Activated T-helper 2 cell treated with anti-CD3 and anti-CD28 coated beads, Interferon-gamma antibody, Interleukin-2, Interleukin-4, amounts not matched to agents 10 μg/mL and 5 μg/mL and 100 μg/mL, durations not matched to agents 14 hours and 24 hours and 36 hours (primary cell): Measurements from ENCODE around the gene SPATS1. TPM values are rescaled to one million over a fixed set of nuclear protein-coding genes. Genes with fewer than 3 reads are reported as not detected.
"Not testable (repeated sequence)": the region's sequence is repeated elsewhere in the genome, so short reads cannot be mapped to it uniquely, and the experiment has no call there.

Source experiments
- DNase-seq: peaks from one replicate; pipeline ENCODE4 v3.0.0; 2021; ENCODE audit warnings: low spot score
- H3K27ac Mint-ChIP-seq: one replicate; pipeline ENCODE4 v1.8.0; 2021; ENCODE audit warnings: mixed read lengths
- H3K27me3 Mint-ChIP-seq: one replicate; pipeline ENCODE4 v1.8.0; 2021; ENCODE audit warnings: low read depth, mixed read lengths
- H3K36me3 Mint-ChIP-seq: one replicate; pipeline ENCODE4 v1.8.0; 2021; ENCODE audit warnings: low read depth, mixed read lengths
- H3K4me1 Mint-ChIP-seq: one replicate; pipeline ENCODE4 v1.8.0; 2021; ENCODE audit warnings: low read depth, mixed read lengths
- H3K4me3 Mint-ChIP-seq: one replicate; pipeline ENCODE4 v1.8.0; 2021; ENCODE audit warnings: low read depth, mild to moderate bottlenecking, moderate library complexity, mixed read lengths
- H3K9me3 Mint-ChIP-seq: one replicate; pipeline ENCODE4 v1.8.0; 2021; ENCODE audit warnings: mixed read lengths
- intact Hi-C: fragments of 100-400 bp; cut with micrococcal nuclease; formaldehyde crosslinking; loops from one replicate; pipeline ENCODE4 v1.15.1; 2023
- total RNA-seq: library from RNA; stranded (reverse); gene quantifications from 2 replicates; pipeline ENCODE4 v1.2.3, GENCODE V29; 2022

Gene SPATS1
- total RNA-seq, 1 donor from 2014 or later: not detected

DNA sequence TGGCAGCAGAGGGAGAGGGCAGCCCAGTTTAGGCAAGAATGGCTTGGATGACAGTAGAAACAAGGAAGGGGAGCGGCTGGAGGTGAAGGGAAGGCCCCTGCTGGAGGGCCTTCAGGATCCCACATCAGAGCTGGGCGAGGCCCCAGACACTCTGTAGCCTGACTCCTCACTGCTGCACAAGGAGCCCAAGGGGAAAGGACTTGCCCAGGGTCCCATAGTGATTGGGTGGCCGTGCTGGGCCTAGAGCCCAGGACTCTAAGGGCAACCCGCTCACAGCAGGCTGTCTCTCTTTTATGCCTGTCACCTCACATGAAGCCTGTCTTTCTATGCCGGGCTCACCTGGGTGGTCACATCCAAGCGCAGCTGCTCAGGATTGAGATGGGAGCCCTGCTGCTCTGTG is 38.6 kb upstream of the SPATS1 start:
- Mint-ChIP-seq H3K27ac (no peak overlapping the region), H3K4me3 (no peak overlapping the region), H3K4me1 (no peaks in the 10 kb centered on the region), H3K9me3 (no peaks in the 10 kb centered on the region), H3K27me3 (no peaks in the 10 kb centered on the region), H3K36me3 (peaks cover 61% of the 10 kb centered on the region)
- intact Hi-C loops: loop anchor here (2.0 kb wide), 1 partner anchor 35 kb away; no protein-coding TSS in a partner anchor
- no peak for DNase-seq

DNA sequence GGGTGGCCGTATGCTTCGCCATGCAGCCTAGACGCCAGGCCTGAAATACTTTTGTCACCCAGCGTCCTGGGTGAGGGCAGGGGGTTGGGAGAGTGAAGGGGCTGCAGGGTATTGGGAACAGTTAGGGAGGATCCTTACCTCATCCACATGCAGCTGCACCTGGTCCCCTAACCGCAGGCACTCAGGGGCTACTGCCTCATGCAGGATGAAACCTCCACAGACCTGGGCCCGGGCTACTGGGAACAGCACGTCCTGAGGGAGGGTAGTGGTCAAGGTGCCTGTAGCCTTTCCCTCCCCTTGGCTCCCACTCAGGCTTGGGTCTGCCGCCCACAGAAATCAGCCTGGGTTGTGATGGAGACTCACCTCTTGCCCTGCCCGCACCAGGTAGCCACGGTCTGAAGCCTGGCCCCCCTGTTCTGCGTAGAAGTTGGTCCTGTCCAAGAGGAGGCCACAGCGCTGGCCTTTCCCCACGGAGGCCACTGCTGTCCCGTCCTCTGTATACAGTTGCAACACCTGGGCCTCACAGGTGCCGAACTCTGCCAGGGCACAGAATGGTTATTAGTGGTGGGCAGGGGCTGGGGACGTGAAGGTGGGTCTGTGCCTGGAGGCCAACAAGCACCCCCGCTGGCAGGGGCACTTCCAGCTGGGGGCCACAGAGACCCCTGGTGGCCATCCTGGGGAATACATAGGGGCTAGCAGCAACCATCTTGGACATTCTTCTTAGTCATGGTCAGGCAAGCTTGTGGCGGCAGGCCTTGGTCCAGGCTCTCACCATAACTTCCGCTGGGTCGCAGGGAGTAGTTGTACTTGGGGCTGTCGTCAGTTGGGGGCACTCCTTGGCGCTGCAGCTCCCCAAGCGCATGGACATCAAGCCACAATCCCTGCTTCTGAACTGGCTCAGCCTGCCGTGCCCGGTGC is 37.9 kb upstream of the SPATS1 start:
- Mint-ChIP-seq H3K27me3 (no peaks in the 10 kb centered on the region), H3K4me1 (no peaks in the 10 kb centered on the region), H3K9me3 (no peaks in the 10 kb centered on the region), H3K27ac (no peak overlapping the region), H3K36me3 (peaks cover 62% of the 10 kb centered on the region), H3K4me3 (no peak overlapping the region)
- intact Hi-C loops: loop anchor here (2.0 kb wide), 1 partner anchor 36 kb away; no protein-coding TSS in a partner anchor
- DNase-seq: no peak

GRCh38 chr6:44305200-44305725 is 37.2 kb upstream of the SPATS1 start:
- peaks cover 67% of the 10 kb centered on the region for H3K36me3 Mint-ChIP-seq
- intact Hi-C loops: loop anchor here (2.0 kb wide), 1 partner anchor 36 kb away; no protein-coding TSS in a partner anchor
- no peak overlapping the region for H3K27ac Mint-ChIP-seq
- H3K4me3 Mint-ChIP-seq: no peak overlapping the region
- H3K4me1 Mint-ChIP-seq: no peaks in the 10 kb centered on the region
- no peak for DNase-seq
- H3K27me3 Mint-ChIP-seq: no peaks in the 10 kb centered on the region
- no peaks in the 10 kb centered on the region for H3K9me3 Mint-ChIP-seq

GRCh38 chr6:44306710-44307109 is 35.7 kb upstream of the SPATS1 start:
- H3K36me3 Mint-ChIP-seq: peaks cover 69% of the 10 kb centered on the region
- no peak overlapping the region for H3K4me3 Mint-ChIP-seq
- no peaks in the 10 kb centered on the region for H3K27me3 Mint-ChIP-seq
- intact Hi-C loops: no loop called here
- no peaks in the 10 kb centered on the region for H3K9me3 Mint-ChIP-seq
- H3K27ac Mint-ChIP-seq: no peak overlapping the region
- H3K4me1 Mint-ChIP-seq: peaks cover 3% of the 10 kb centered on the region
- no peak for DNase-seq

GRCh38 chr6:44307217-44307616 is 35.2 kb upstream of the SPATS1 start:
- Mint-ChIP-seq H3K27ac (no peak overlapping the region), H3K36me3 (peaks cover 67% of the 10 kb centered on the region), H3K9me3 (no peaks in the 10 kb centered on the region), H3K4me1 (peaks cover 7% of the 10 kb centered on the region), H3K27me3 (no peaks in the 10 kb centered on the region), H3K4me3 (no peak overlapping the region)
- DNase-seq: no peak
- intact Hi-C loops: no loop called here

- no peak overlapping the region for H3K4me3 Mint-ChIP-seq
- intact Hi-C loops: no loop called here
- H3K27ac Mint-ChIP-seq: no peak overlapping the region
- no peaks in the 10 kb centered on the region for H3K9me3 Mint-ChIP-seq
- DNase-seq: no peak
- H3K4me1 Mint-ChIP-seq: peaks cover 12% of the 10 kb centered on the region
- H3K27me3 Mint-ChIP-seq: no peaks in the 10 kb centered on the region
- peaks cover 51% of the 10 kb centered on the region for H3K36me3 Mint-ChIP-seq
Observed at GRCh38 chr6:44309092-44309491, 33.4 kb upstream of the SPATS1 start.

GRCh38 chr6:44309631-44310030 is 32.8 kb upstream of the SPATS1 start:
- no peak overlapping the region for H3K4me3 Mint-ChIP-seq
- no peak overlapping the region for H3K27ac Mint-ChIP-seq
- DNase-seq: no peak
- H3K27me3 Mint-ChIP-seq: no peaks in the 10 kb centered on the region
- H3K4me1 Mint-ChIP-seq: peaks cover 12% of the 10 kb centered on the region
- H3K36me3 Mint-ChIP-seq: peaks cover 49% of the 10 kb centered on the region
- no peaks in the 10 kb centered on the region for H3K9me3 Mint-ChIP-seq
- intact Hi-C loops: no loop called here

- Mint-ChIP-seq H3K9me3 (no peaks in the 10 kb centered on the region), H3K4me3 (no peak overlapping the region), H3K27me3 (peaks cover 2% of the 10 kb centered on the region), H3K36me3 (peaks cover 44% of the 10 kb centered on the region), H3K27ac (no peak overlapping the region), H3K4me1 (peaks cover 12% of the 10 kb centered on the region)
- intact Hi-C loops: no loop called here
- no peak for DNase-seq
Observed at GRCh38 chr6:44310241-44310640, 32.2 kb upstream of the SPATS1 start.

DNA sequence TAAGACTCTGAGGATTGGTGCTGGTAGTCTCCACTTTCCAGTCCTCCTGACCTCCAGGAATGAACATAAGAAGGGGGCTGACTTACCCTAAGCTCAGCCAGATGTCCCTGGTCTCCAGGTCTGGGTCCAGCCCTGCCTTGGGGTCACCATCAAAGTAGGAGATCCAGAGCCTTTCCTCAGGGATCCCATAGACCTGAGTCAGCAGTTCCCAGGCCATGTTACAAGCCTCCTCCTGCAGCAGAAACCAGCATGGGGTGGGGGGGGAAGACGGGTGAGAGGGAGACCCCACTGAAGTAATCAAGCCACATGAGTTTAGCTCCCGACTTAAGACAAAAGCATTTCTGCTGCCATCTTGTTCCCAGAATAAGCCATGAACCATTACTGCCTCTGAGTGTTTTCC is 31.1 kb upstream of the SPATS1 start:
- H3K36me3 Mint-ChIP-seq: peaks cover 37% of the 10 kb centered on the region
- no peak for DNase-seq
- no peaks in the 10 kb centered on the region for H3K9me3 Mint-ChIP-seq
- H3K27me3 Mint-ChIP-seq: peaks cover 3% of the 10 kb centered on the region
- intact Hi-C loops: no loop called here
- no peak overlapping the region for H3K27ac Mint-ChIP-seq
- peak overlapping the region; percentile 99 for H3K4me3 Mint-ChIP-seq
- peaks cover 12% of the 10 kb centered on the region for H3K4me1 Mint-ChIP-seq

DNA sequence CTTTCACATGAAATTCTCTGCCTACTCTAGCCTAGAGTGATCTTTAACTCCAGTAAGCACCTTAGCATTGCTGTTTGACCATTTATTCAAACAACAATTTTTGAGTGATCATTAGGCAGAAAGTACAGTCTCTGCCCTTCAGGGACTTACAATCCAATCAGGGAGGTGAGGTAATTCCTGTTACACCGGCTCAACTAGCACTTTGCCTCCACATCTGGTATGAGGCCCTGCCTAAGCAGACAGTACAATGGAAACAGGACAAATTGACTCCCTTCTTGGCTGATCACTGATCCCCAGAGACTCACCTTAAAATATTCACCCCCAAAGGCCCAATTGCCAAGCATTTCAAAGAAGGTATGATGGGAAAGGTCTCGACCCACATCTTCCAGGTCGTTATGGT is 30.7 kb upstream of the SPATS1 start:
- Mint-ChIP-seq H3K9me3 (no peaks in the 10 kb centered on the region), H3K36me3 (peaks cover 37% of the 10 kb centered on the region), H3K4me3 (peak overlapping the region; percentile 99), H3K4me1 (peaks cover 12% of the 10 kb centered on the region), H3K27me3 (peaks cover 3% of the 10 kb centered on the region), H3K27ac (peak overlapping the region; percentile 11)
- intact Hi-C loops: loop anchor here (2.0 kb wide), 2 partner anchors 35 to 47 kb away; partner anchors contain the start of gene NFKBIE
- DNase-seq: no peak

- H3K27me3 Mint-ChIP-seq: peaks cover 4% of the 10 kb centered on the region
- H3K9me3 Mint-ChIP-seq: no peaks in the 10 kb centered on the region
- peaks cover 32% of the 10 kb centered on the region for H3K36me3 Mint-ChIP-seq
- H3K4me1 Mint-ChIP-seq: peaks cover 12% of the 10 kb centered on the region
- peak; percentile 88 for DNase-seq
- intact Hi-C loops: loop anchor here (2.0 kb wide), 2 partner anchors 36 to 48 kb away; partner anchors contain the start of gene NFKBIE
- peak within 1 kb of the TSS; percentile 95 for H3K27ac Mint-ChIP-seq
- H3K4me3 Mint-ChIP-seq: peak within 1 kb of the TSS; percentile 99
Observed at GRCh38 chr6:44312901-44313788, 29.3 kb upstream of the SPATS1 start, which contains the start of gene AARS2. Gene AARS2, minus strand, starts transcription at chr6:44313347. Its CDS starts 24 bp downstream, at chr6:44313323.

DNA sequence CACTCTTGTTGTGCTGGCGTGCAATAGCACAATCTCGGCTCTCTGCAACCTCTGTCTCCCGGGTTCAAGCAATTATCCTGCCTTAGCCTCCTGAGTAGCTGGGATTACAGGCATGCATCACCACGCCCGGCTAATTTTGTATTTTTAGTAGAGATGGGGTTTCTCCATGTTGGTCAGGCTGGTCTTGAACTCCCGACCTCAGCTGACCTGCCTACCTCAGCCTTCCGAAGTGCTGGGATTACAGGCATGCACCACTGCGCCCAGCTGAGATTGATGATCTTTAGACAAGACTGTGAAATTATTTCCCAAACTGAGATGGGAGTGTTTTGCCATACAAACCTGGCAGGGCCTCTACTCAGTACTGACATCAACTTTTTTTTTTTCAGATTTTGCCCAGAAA is 27.8 kb upstream of the SPATS1 start:
- H3K27ac Mint-ChIP-seq, DNase-seq, intact Hi-C loops, H3K9me3 Mint-ChIP-seq, H3K4me3 Mint-ChIP-seq: not testable (repeated sequence)
- Mint-ChIP-seq H3K27me3 (peaks cover 18% of the 10 kb centered on the region), H3K36me3 (peaks cover 23% of the 10 kb centered on the region), H3K4me1 (peaks cover 12% of the 10 kb centered on the region)
